ENCODE results near the gene LDLRAD4.
"Not testable (repeated sequence)": the region's sequence is repeated elsewhere in the genome, so short reads cannot be mapped to it uniquely, and the experiment has no call there.

Gene LDLRAD4

GRCh38 chr18:13487237-13487636 lies 268.7 kb downstream of the LDLRAD4 start:
- Histone ChIP-seq H3K27ac (ENCODE audit: low read depth, low read length) (no peak overlapping the region), H3K36me3 (ENCODE audit: control insufficient read depth in 5 of 5, insufficient read depth in 5 of 5, low read length in 5 of 5) (peaks cover 0 to 34% (median 2%) of the 10 kb centered on the region in 5 donors), H3K27me3 (ENCODE audit: control insufficient read depth in 5 of 5, insufficient read depth in 4 of 5, low read length in 5 of 5) (no peaks in the 10 kb centered on the region), H3K4me1 (ENCODE audit: control insufficient read depth in 5 of 5, insufficient read depth in 5 of 5, low read length in 5 of 5) (no peaks in the 10 kb centered on the region), H3K9ac (ENCODE audit: low read length in 5 of 5) (no peak overlapping the region), H3K4me3 (ENCODE audit: low read depth in 1 of 5, low read length in 5 of 5) (no peak overlapping the region), H3K9me3 (ENCODE audit: control insufficient read depth in 5 of 5, low read length in 5 of 5) (no peaks in the 10 kb centered on the region)

- H3K9me3 ChIP-seq (ENCODE audit: control insufficient read depth in 5 of 5, low read length in 5 of 5), result no peaks in the 10 kb centered on the region
- H3K4me3 ChIP-seq (ENCODE audit: low read depth in 1 of 5, low read length in 5 of 5), result no peak overlapping the region
- H3K36me3 ChIP-seq (ENCODE audit: control insufficient read depth in 5 of 5, insufficient read depth in 5 of 5, low read length in 5 of 5), result peaks cover 0 to 35% (median 3%) of the 10 kb centered on the region in 5 donors
- H3K27me3 ChIP-seq (ENCODE audit: control insufficient read depth in 5 of 5, insufficient read depth in 4 of 5, low read length in 5 of 5), result no peaks in the 10 kb centered on the region
- no peak overlapping the region for H3K9ac ChIP-seq (ENCODE audit: low read length in 5 of 5)
- no peak overlapping the region for H3K27ac ChIP-seq (ENCODE audit: low read depth, low read length)
- no peaks in the 10 kb centered on the region for H3K4me1 ChIP-seq (ENCODE audit: control insufficient read depth in 5 of 5, insufficient read depth in 5 of 5, low read length in 5 of 5)
Measured at GRCh38 chr18:13488281-13488929, 269.8 kb downstream of the LDLRAD4 start.

GRCh38 chr18:13489303-13489702 lies 270.7 kb downstream of the LDLRAD4 start:
- H3K4me1 ChIP-seq (ENCODE audit: control insufficient read depth in 5 of 5, insufficient read depth in 5 of 5, low read length in 5 of 5); H3K27ac ChIP-seq (ENCODE audit: low read depth, low read length); H3K4me3 ChIP-seq (ENCODE audit: low read depth in 1 of 5, low read length in 5 of 5); H3K9me3 ChIP-seq (ENCODE audit: control insufficient read depth in 5 of 5, low read length in 5 of 5); H3K27me3 ChIP-seq (ENCODE audit: control insufficient read depth in 5 of 5, insufficient read depth in 4 of 5, low read length in 5 of 5); H3K9ac ChIP-seq (ENCODE audit: low read length in 5 of 5): not testable (repeated sequence)
- H3K36me3 ChIP-seq (ENCODE audit: control insufficient read depth in 5 of 5, insufficient read depth in 5 of 5, low read length in 5 of 5), result peaks cover 0 to 35% (median 3%) of the 10 kb centered on the region in 5 donors

- Histone ChIP-seq H3K27ac (ENCODE audit: low read depth, low read length) (no peak overlapping the region), H3K9me3 (ENCODE audit: control insufficient read depth in 5 of 5, low read length in 5 of 5) (no peaks in the 10 kb centered on the region), H3K9ac (ENCODE audit: low read length in 5 of 5) (no peak overlapping the region)
Measured at GRCh38 chr18:13491138-13491537, 272.6 kb downstream of the LDLRAD4 start.

GRCh38 chr18:13492314-13492713 lies 273.8 kb downstream of the LDLRAD4 start:
- Histone ChIP-seq H3K4me3 (ENCODE audit: low read depth in 1 of 5, low read length in 5 of 5) (no peak overlapping the region), H3K4me1 (ENCODE audit: control insufficient read depth in 5 of 5, insufficient read depth in 5 of 5, low read length in 5 of 5) (peaks cover 0 to 4% (median 0%) of the 10 kb centered on the region in 5 donors), H3K27me3 (ENCODE audit: control insufficient read depth in 5 of 5, insufficient read depth in 4 of 5, low read length in 5 of 5) (no peaks in the 10 kb centered on the region), H3K36me3 (ENCODE audit: control insufficient read depth in 5 of 5, insufficient read depth in 5 of 5, low read length in 5 of 5) (peaks cover 0 to 18% (median 3%) of the 10 kb centered on the region in 5 donors), H3K9me3 (ENCODE audit: control insufficient read depth in 5 of 5, low read length in 5 of 5) (no peaks in the 10 kb centered on the region), H3K9ac (ENCODE audit: low read length in 5 of 5) (no peak overlapping the region), H3K27ac (ENCODE audit: low read depth, low read length) (no peak overlapping the region)

More at GRCh38 chr18:13491138-13491537, 272.6 kb downstream of the LDLRAD4 start:
- Histone ChIP-seq H3K36me3 (ENCODE audit: control insufficient read depth in 5 of 5, insufficient read depth in 5 of 5, low read length in 5 of 5) (peaks cover 0 to 24% (median 3%) of the 10 kb centered on the region in 5 donors), H3K27me3 (ENCODE audit: control insufficient read depth in 5 of 5, insufficient read depth in 4 of 5, low read length in 5 of 5) (no peaks in the 10 kb centered on the region), H3K4me3 (ENCODE audit: low read depth in 1 of 5, low read length in 5 of 5) (no peak overlapping the region), H3K4me1 (ENCODE audit: control insufficient read depth in 5 of 5, insufficient read depth in 5 of 5, low read length in 5 of 5) (peaks cover 0 to 4% (median 0%) of the 10 kb centered on the region in 5 donors)

GRCh38 chr18:13493079-13493478 lies 274.5 kb downstream of the LDLRAD4 start:
- peaks cover 0 to 4% (median 0%) of the 10 kb centered on the region in 5 donors for H3K4me1 ChIP-seq (ENCODE audit: control insufficient read depth in 5 of 5, insufficient read depth in 5 of 5, low read length in 5 of 5)
- no peak overlapping the region for H3K9ac ChIP-seq (ENCODE audit: low read length in 5 of 5)
- no peaks in the 10 kb centered on the region for H3K27me3 ChIP-seq (ENCODE audit: control insufficient read depth in 5 of 5, insufficient read depth in 4 of 5, low read length in 5 of 5)
- H3K9me3 ChIP-seq (ENCODE audit: control insufficient read depth in 5 of 5, low read length in 5 of 5), result peaks cover 0 to 4% (median 0%) of the 10 kb centered on the region in 5 donors
- no peak overlapping the region for H3K4me3 ChIP-seq (ENCODE audit: low read depth in 1 of 5, low read length in 5 of 5)
- H3K36me3 ChIP-seq (ENCODE audit: control insufficient read depth in 5 of 5, insufficient read depth in 5 of 5, low read length in 5 of 5), result peaks cover 0 to 22% (median 6%) of the 10 kb centered on the region in 5 donors
- no peak overlapping the region for H3K27ac ChIP-seq (ENCODE audit: low read depth, low read length)

- Histone ChIP-seq H3K27me3 (ENCODE audit: control insufficient read depth in 5 of 5, insufficient read depth in 4 of 5, low read length in 5 of 5) (no peaks in the 10 kb centered on the region), H3K9ac (ENCODE audit: low read length in 5 of 5) (no peak overlapping the region), H3K27ac (ENCODE audit: low read depth, low read length) (no peak overlapping the region), H3K9me3 (ENCODE audit: control insufficient read depth in 5 of 5, low read length in 5 of 5) (peaks cover 0 to 11% (median 3%) of the 10 kb centered on the region in 5 donors), H3K36me3 (ENCODE audit: control insufficient read depth in 5 of 5, insufficient read depth in 5 of 5, low read length in 5 of 5) (peaks cover 0 to 25% (median 12%) of the 10 kb centered on the region in 5 donors), H3K4me1 (ENCODE audit: control insufficient read depth in 5 of 5, insufficient read depth in 5 of 5, low read length in 5 of 5) (peaks cover 0 to 4% (median 0%) of the 10 kb centered on the region in 5 donors), H3K4me3 (ENCODE audit: low read depth in 1 of 5, low read length in 5 of 5) (no peak overlapping the region)
Measured at GRCh38 chr18:13493725-13494124, 275.2 kb downstream of the LDLRAD4 start.

GRCh38 chr18:13494871-13495445 lies 276.4 kb downstream of the LDLRAD4 start:
- Histone ChIP-seq H3K27me3 (ENCODE audit: control insufficient read depth in 5 of 5, insufficient read depth in 4 of 5, low read length in 5 of 5) (no peaks in the 10 kb centered on the region), H3K9ac (ENCODE audit: low read length in 5 of 5) (no peak overlapping the region), H3K27ac (ENCODE audit: low read depth, low read length) (no peak overlapping the region), H3K9me3 (ENCODE audit: control insufficient read depth in 5 of 5, low read length in 5 of 5) (peaks cover 0 to 18% (median 7%) of the 10 kb centered on the region in 5 donors), H3K4me3 (ENCODE audit: low read depth in 1 of 5, low read length in 5 of 5) (no peak overlapping the region), H3K36me3 (ENCODE audit: control insufficient read depth in 5 of 5, insufficient read depth in 5 of 5, low read length in 5 of 5) (peaks cover 0 to 29% (median 18%) of the 10 kb centered on the region in 5 donors), H3K4me1 (ENCODE audit: control insufficient read depth in 5 of 5, insufficient read depth in 5 of 5, low read length in 5 of 5) (peaks cover 0 to 7% (median 5%) of the 10 kb centered on the region in 5 donors)

- Histone ChIP-seq H3K4me1 (ENCODE audit: control insufficient read depth in 5 of 5, insufficient read depth in 5 of 5, low read length in 5 of 5) (peaks cover 2 to 17% (median 15%) of the 10 kb centered on the region in 5 donors), H3K4me3 (ENCODE audit: low read depth in 1 of 5, low read length in 5 of 5) (no peak overlapping the region), H3K27me3 (ENCODE audit: control insufficient read depth in 5 of 5, insufficient read depth in 4 of 5, low read length in 5 of 5) (no peaks in the 10 kb centered on the region), H3K27ac (ENCODE audit: low read depth, low read length) (no peak overlapping the region), H3K36me3 (ENCODE audit: control insufficient read depth in 5 of 5, insufficient read depth in 5 of 5, low read length in 5 of 5) (peaks cover 0 to 28% (median 18%) of the 10 kb centered on the region in 5 donors), H3K9me3 (ENCODE audit: control insufficient read depth in 5 of 5, low read length in 5 of 5) (peaks cover 0 to 18% (median 7%) of the 10 kb centered on the region in 5 donors), H3K9ac (ENCODE audit: low read length in 5 of 5) (no peak overlapping the region)
Measured at GRCh38 chr18:13495961-13496360, 277.4 kb downstream of the LDLRAD4 start.

GRCh38 chr18:13496691-13497281 lies 278.2 kb downstream of the LDLRAD4 start:
- no peaks in the 10 kb centered on the region for H3K27me3 ChIP-seq (ENCODE audit: control insufficient read depth in 5 of 5, insufficient read depth in 4 of 5, low read length in 5 of 5)
- peaks cover 2 to 25% (median 23%) of the 10 kb centered on the region in 5 donors for H3K4me1 ChIP-seq (ENCODE audit: control insufficient read depth in 5 of 5, insufficient read depth in 5 of 5, low read length in 5 of 5)

More at GRCh38 chr18:13496691-13497281, 278.2 kb downstream of the LDLRAD4 start:
- H3K27ac ChIP-seq (ENCODE audit: low read depth, low read length), result no peak overlapping the region
- no peak overlapping the region for H3K9ac ChIP-seq (ENCODE audit: low read length in 5 of 5)
- no peak overlapping the region for H3K4me3 ChIP-seq (ENCODE audit: low read depth in 1 of 5, low read length in 5 of 5)
- H3K36me3 ChIP-seq (ENCODE audit: control insufficient read depth in 5 of 5, insufficient read depth in 5 of 5, low read length in 5 of 5), result peaks cover 0 to 23% (median 18%) of the 10 kb centered on the region in 5 donors
- H3K9me3 ChIP-seq (ENCODE audit: control insufficient read depth in 5 of 5, low read length in 5 of 5), result peaks cover 0 to 18% (median 7%) of the 10 kb centered on the region in 5 donors
